A549 (cell line): ENCODE measurements around the gene XAGE1A.

Experiments
- CBX8 ChIP-seq: fragments of 200-600 bp; sonication (generic); IDR thresholded peaks from 2 replicates; pipeline ENCODE4 v1.6.1; 2016
- CTCF ChIP-seq: fragments of >200 bp; sonication (Bioruptor Twin); formaldehyde crosslinking; IDR thresholded peaks from 3 replicates; pipeline ENCODE4 v1.5.1; 2016
- POLR2A ChIP-seq: IDR thresholded peaks from 2 replicates; pipeline ENCODE4 v1.6.1; 2012; ENCODE audit warnings: mild to moderate bottlenecking, low read length
- RFX5 ChIP-seq: fragments of 450-650 bp; IDR thresholded peaks from 2 replicates; pipeline ENCODE4 v1.7.1; 2014; ENCODE audit warnings: antibody characterized with exemption, mild to moderate bottlenecking, moderate library complexity

- TF ChIP-seq CTCF (no peak), POLR2A (no peak), RFX5 (no peak), CBX8 (no peak)
These were observed 8.9 kb downstream of the XAGE1A start for GRCh38 chrX:52504551-52504950.
